ENCODE data around the gene LSMEM2.
A peak's percentile ranks its signal among the peaks of the same experiment; 100 is the strongest.

Gene LSMEM2

DNA sequence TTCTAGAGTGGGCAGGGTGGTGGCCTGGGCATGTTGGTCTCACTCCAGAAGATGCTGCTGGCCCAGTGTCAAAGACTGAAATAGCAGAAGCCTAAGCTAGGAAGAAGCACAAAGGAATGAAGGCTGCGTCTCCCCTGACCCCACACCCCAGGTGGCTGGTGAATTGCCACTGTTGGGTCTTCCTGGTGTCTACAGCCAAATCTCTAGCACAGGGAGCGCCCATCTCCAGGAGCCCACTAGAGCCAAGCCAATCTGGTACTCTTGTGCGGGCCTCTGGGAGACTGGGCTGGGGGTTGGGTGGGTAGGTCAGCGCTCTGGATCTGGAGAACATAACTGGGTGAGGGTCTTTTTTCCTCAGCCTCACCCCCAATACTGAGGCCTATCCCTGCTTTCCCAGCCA, 48.2 kb downstream of the LSMEM2 start:
- H3K4me3 ChIP-seq (ENCODE audit: low read depth, low read length): peak overlapping the region; percentile 92

GRCh38 chr3:50327943-50328691, 49.2 kb downstream of the LSMEM2 start, which contains the start of gene TUSC2:
Gene TUSC2 (minus strand): TSS chr3:50328223. CDS start chr3:50328099, 124 bp downstream.
- peak; percentile 98 for DNase-seq (ENCODE audit: low read depth)
- H3K4me3 ChIP-seq (ENCODE audit: low read depth, low read length): peak within 1 kb of the TSS; percentile 92
- TF ChIP-seq CTCF (IDR thresholded peaks at IDR 0.05; ENCODE audit: insufficient read depth, low read depth, low read length, missing control alignments): no peak

More for the DNA sequence above, 48.2 kb downstream of the LSMEM2 start:
- DNase-seq (ENCODE audit: low read depth): no peak
- no peak for TF ChIP-seq CTCF (IDR thresholded peaks at IDR 0.05; ENCODE audit: insufficient read depth, low read depth, low read length, missing control alignments)

GRCh38 chr3:50330330-50330729, 51.4 kb downstream of the LSMEM2 start:
- H3K4me3 ChIP-seq (ENCODE audit: low read depth, low read length): no peak overlapping the region
- DNase-seq (ENCODE audit: low read depth): no peak
- TF ChIP-seq CTCF (IDR thresholded peaks at IDR 0.05; ENCODE audit: insufficient read depth, low read depth, low read length, missing control alignments): no peak

DNA sequence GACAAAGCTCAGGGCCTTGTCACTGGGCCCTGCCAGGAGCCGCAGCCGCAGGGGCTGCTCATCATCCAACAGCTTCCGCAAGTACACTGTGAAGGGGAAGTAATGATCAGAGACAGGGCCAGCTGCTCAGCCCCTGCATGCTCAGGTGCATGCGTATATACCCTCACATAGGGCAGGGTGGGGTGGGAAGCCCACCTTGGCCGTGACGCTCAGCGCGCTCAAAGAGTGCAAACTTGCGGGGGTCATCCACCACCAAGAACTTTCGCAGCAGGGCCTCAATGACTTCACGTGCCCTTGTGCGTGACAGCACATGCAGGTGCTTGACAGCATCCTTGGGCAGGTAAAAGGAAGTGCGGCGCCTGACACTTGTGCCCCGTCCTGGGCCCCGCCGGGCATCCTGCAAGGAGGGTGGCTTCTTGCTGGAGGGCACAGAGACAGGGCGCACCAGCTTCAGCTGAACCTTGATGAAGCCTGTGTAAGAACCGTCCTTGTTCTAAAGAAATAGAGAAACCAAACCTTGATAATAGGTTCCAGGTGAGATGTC, 52.5 kb downstream of the LSMEM2 start:
- no peak for DNase-seq (ENCODE audit: low read depth)
- H3K4me3 ChIP-seq (ENCODE audit: low read depth, low read length): no peak overlapping the region
- TF ChIP-seq CTCF (IDR thresholded peaks at IDR 0.05; ENCODE audit: insufficient read depth, low read depth, low read length, missing control alignments): no peak

GRCh38 chr3:50333744-50334328, 54.9 kb downstream of the LSMEM2 start:
- no peak for DNase-seq (ENCODE audit: low read depth)
- TF ChIP-seq CTCF (IDR thresholded peaks at IDR 0.05; ENCODE audit: insufficient read depth, low read depth, low read length, missing control alignments): no peak
- H3K4me3 ChIP-seq (ENCODE audit: low read depth, low read length): no peak overlapping the region

- no peak for DNase-seq (ENCODE audit: low read depth)
- H3K4me3 ChIP-seq (ENCODE audit: low read depth, low read length): no peak overlapping the region
- no peak for TF ChIP-seq CTCF (IDR thresholded peaks at IDR 0.05; ENCODE audit: insufficient read depth, low read depth, low read length, missing control alignments)
These were observed 55.6 kb downstream of the LSMEM2 start for GRCh38 chr3:50334339-50335075.

Data from GM12865 (cell line).